HepG2 (cell line): ENCODE measurements around the gene RAB3C.

Experiments used
- BORCS8-MEF2B ChIP-seq: sonication (generic); formaldehyde crosslinking; IDR thresholded peaks from 2 replicates; pipeline ENCODE4 v1.8.0; 2022; ENCODE audit warnings: mild to moderate bottlenecking, missing genetic modification reagents
- ELF4 ChIP-seq: sonication (generic); formaldehyde crosslinking; IDR thresholded peaks from 2 replicates; pipeline ENCODE4 v1.5.0; 2020; ENCODE audit warnings: missing genetic modification reagents, mild to moderate bottlenecking, moderate library complexity, borderline replicate concordance
- EP300 ChIP-seq, 3 experiments: sonication (generic) in 1 of 3; formaldehyde crosslinking in 1 of 3; IDR thresholded peaks; 2 replicates each; pipeline versions ENCODE4 v1.5.1 to v1.6.1; 2011 to 2020; ENCODE audit warnings: low read depth in 2 of 3, low read length in 2 of 3, borderline replicate concordance in 1 of 3, improper control_type of control experiment in 1 of 3, mild to moderate bottlenecking in 1 of 3, missing genetic modification reagents in 1 of 3, moderate library complexity in 1 of 3
- FOXK1 ChIP-seq: sonication (generic); formaldehyde crosslinking; IDR thresholded peaks from 2 replicates; pipeline ENCODE4 v1.4.0; 2020; ENCODE audit warnings: low read depth, missing genetic modification reagents, borderline replicate concordance
- NCOR1 ChIP-seq: fragments of 200-600 bp; sonication (generic); IDR thresholded peaks from 2 replicates; pipeline ENCODE4 v1.7.0; 2017; ENCODE audit warnings: antibody characterized with exemption, low read length, borderline replicate concordance
- POLR2AphosphoS5 ChIP-seq: IDR thresholded peaks from 2 replicates; pipeline ENCODE4 v1.6.1; 2012; ENCODE audit warnings: low read depth, low read length
- RBM22 ChIP-seq: fragments of 200-400 bp; formaldehyde crosslinking; optimal IDR thresholded peaks from 2 replicates; pipeline ENCODE3; 2017; ENCODE audit warnings: mild to moderate bottlenecking, low read length, moderate library complexity
- SMAD9 ChIP-seq: sonication (generic); formaldehyde crosslinking; IDR thresholded peaks from 2 replicates; pipeline ENCODE4 v1.5.1; 2020; ENCODE audit warnings: mild to moderate bottlenecking, missing genetic modification reagents
- SMC3 ChIP-seq: IDR thresholded peaks from 2 replicates; pipeline ENCODE4 v1.6.1; 2011; ENCODE audit warnings: low read length, improper control_type of control experiment
- TARDBP ChIP-seq: sonication (generic); formaldehyde crosslinking; IDR thresholded peaks from 2 replicates; pipeline ENCODE4 v1.8.0; 2022; ENCODE audit warnings: mild to moderate bottlenecking, missing genetic modification reagents
- ZNF788 ChIP-seq: sonication (generic); formaldehyde crosslinking; IDR thresholded peaks from 2 replicates; pipeline ENCODE4 v1.5.0; 2020; ENCODE audit warnings: mild to moderate bottlenecking, missing genetic modification reagents, borderline replicate concordance
- TF ChIP-seq, protein P1 (sequence below): fragments of 450-650 bp; IDR thresholded peaks from 2 replicates; pipeline ENCODE4 v1.6.1; 2017; ENCODE audit warnings: mild to moderate bottlenecking
- TF ChIP-seq, protein P2 (sequence below): sonication (generic); formaldehyde crosslinking; IDR thresholded peaks from 2 replicates; pipeline ENCODE4 v1.8.1; 2022; ENCODE audit warnings: mild to moderate bottlenecking, missing genetic modification reagents
- TF ChIP-seq, protein P3 (sequence below): sonication (generic); formaldehyde crosslinking; conservative IDR thresholded peaks from 2 replicates; pipeline ENCODE4 v1.4.0; 2020; ENCODE audit warnings: missing genetic modification reagents

DNA sequence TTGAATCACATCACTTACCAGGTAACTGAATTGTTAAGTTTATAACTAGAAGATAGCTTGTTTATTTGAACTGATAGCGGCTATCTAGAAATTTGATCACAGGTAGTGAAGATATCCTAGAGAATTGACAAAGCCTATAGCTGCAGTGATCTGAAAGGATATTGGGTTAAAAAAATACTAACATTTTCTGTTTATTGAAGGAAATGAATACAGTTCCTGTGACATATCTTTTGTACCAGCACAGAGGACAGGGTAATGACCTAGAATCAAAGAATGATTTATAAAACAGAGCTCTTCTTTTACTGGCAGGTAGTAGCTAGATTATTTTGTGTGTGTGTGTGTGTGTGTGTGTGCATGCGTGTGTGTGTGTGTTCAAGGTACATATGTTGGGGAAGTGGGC is 94.8 kb downstream of the RAB3C start:
- no peak for TF ChIP-seq ZNF788 (CRISPR knock-in tag)
- no peak for TF ChIP-seq POLR2AphosphoS5
- no peak for TF ChIP-seq RBM22
- TF ChIP-seq, protein P1, sequence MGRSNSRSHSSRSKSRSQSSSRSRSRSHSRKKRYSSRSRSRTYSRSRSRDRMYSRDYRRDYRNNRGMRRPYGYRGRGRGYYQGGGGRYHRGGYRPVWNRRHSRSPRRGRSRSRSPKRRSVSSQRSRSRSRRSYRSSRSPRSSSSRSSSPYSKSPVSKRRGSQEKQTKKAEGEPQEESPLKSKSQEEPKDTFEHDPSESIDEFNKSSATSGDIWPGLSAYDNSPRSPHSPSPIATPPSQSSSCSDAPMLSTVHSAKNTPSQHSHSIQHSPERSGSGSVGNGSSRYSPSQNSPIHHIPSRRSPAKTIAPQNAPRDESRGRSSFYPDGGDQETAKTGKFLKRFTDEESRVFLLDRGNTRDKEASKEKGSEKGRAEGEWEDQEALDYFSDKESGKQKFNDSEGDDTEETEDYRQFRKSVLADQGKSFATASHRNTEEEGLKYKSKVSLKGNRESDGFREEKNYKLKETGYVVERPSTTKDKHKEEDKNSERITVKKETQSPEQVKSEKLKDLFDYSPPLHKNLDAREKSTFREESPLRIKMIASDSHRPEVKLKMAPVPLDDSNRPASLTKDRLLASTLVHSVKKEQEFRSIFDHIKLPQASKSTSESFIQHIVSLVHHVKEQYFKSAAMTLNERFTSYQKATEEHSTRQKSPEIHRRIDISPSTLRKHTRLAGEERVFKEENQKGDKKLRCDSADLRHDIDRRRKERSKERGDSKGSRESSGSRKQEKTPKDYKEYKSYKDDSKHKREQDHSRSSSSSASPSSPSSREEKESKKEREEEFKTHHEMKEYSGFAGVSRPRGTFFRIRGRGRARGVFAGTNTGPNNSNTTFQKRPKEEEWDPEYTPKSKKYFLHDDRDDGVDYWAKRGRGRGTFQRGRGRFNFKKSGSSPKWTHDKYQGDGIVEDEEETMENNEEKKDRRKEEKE: no peak
- TF ChIP-seq SMAD9 (CRISPR knock-in tag): no peak
- TF ChIP-seq, protein P2, sequence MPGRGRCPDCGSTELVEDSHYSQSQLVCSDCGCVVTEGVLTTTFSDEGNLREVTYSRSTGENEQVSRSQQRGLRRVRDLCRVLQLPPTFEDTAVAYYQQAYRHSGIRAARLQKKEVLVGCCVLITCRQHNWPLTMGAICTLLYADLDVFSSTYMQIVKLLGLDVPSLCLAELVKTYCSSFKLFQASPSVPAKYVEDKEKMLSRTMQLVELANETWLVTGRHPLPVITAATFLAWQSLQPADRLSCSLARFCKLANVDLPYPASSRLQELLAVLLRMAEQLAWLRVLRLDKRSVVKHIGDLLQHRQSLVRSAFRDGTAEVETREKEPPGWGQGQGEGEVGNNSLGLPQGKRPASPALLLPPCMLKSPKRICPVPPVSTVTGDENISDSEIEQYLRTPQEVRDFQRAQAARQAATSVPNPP (CRISPR knock-in tag): no peak
- TF ChIP-seq, protein P3, sequence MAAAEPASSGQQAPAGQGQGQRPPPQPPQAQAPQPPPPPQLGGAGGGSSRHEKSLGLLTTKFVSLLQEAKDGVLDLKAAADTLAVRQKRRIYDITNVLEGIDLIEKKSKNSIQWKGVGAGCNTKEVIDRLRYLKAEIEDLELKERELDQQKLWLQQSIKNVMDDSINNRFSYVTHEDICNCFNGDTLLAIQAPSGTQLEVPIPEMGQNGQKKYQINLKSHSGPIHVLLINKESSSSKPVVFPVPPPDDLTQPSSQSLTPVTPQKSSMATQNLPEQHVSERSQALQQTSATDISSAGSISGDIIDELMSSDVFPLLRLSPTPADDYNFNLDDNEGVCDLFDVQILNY (CRISPR knock-in tag): no peak
- TF ChIP-seq BORCS8-MEF2B (CRISPR knock-in tag): no peak
- no peak for TF ChIP-seq FOXK1
- no peak for TF ChIP-seq EP300 (IDR thresholded peaks at IDR 0.05; ENCODE audit: low read depth in 2 of 2, low read length in 2 of 2)
- TF ChIP-seq EP300 (CRISPR knock-in tag; IDR thresholded peaks at IDR 0.05; ENCODE audit: borderline replicate concordance): no peak
- no peak for TF ChIP-seq ELF4 (CRISPR knock-in tag)
- no peak for TF ChIP-seq SMC3
- TF ChIP-seq TARDBP (CRISPR knock-in tag): no peak
- no peak for TF ChIP-seq NCOR1
